ENCODE measurements around the gene IMMP2L.

The IMMP2L gene

GRCh38 chr7:110890101-110890500 is 672.2 kb downstream of the IMMP2L start:
- no peak for TF ChIP-seq CTCF (IDR thresholded peaks at IDR 0.05; ENCODE audit: low read depth, low read length)
- DNase-seq (ENCODE audit: extremely low read depth, low read depth), result no peak

DNA sequence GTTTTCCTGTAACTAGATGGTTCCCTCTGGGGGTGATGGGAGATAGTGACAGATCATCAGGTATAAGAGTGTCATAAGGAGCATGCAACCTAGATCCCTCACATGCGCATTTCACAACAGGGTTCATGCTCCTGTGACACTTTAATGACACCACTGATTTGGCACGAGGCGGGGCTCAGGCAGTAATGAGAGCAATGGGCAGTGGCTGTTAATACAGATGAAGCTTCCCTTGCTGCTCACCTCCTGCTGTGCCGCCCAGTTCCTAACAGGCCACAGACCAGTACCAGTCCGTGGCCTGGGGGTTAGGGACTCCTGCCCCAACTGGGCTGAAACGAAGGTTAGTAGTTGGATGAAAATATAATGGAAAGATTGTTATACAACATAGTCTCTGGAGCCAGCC is 673.0 kb downstream of the IMMP2L start:
- no peak for TF ChIP-seq CTCF (IDR thresholded peaks at IDR 0.05; ENCODE audit: low read depth, low read length)
- DNase-seq (ENCODE audit: extremely low read depth, low read depth), result no peak

DNA sequence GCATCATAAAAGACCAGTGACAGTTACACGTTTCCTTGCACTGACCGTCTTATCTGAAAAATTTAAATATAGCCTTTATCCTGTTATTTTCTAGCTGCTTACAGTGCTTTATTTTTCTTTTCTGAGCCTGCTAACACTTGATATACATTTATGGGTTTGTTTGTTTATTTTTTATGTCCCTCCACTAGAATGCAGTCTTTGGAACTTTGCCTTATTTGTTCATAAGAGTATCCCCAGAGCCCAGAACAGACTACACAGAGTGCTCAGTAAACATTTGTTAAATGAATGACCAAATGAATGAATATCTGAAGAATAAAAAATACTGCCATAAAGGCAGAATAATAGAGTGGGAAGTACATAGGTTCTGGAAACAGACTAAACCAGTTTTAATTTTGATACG is 673.7 kb downstream of the IMMP2L start:
- TF ChIP-seq CTCF (IDR thresholded peaks at IDR 0.05; ENCODE audit: low read depth, low read length), result no peak
- DNase-seq (ENCODE audit: extremely low read depth, low read depth), result no peak

- no peak for DNase-seq (ENCODE audit: extremely low read depth, low read depth)
- no peak for TF ChIP-seq CTCF (IDR thresholded peaks at IDR 0.05; ENCODE audit: low read depth, low read length)
Measured at GRCh38 chr7:110885474-110885873, 676.8 kb downstream of the IMMP2L start.

DNA sequence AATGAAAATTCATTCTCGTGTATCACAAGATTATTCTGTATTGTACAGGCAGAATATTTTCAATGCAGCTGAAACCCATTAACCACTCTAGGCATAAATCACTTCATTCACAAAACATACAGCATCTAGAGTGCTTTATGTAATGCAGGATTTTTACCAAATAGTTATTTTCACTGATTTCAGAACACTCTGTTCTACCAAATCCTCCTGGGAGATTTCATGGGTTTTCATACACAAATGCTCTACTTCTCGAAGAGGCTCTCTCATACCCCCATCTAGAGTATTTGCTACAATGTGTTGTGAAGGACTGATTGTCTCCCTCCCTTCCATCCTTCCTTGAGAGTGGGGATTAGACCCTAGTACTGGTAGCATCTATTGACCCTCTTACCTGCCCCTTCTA is 680.6 kb downstream of the IMMP2L start:
- no peak for TF ChIP-seq CTCF (IDR thresholded peaks at IDR 0.05; ENCODE audit: low read depth, low read length)
- no peak for DNase-seq (ENCODE audit: extremely low read depth, low read depth)

- TF ChIP-seq CTCF (IDR thresholded peaks at IDR 0.05; ENCODE audit: low read depth, low read length), result no peak
- no peak for DNase-seq (ENCODE audit: extremely low read depth, low read depth)
Measured at GRCh38 chr7:110880971-110881370, 681.3 kb downstream of the IMMP2L start.

DNA sequence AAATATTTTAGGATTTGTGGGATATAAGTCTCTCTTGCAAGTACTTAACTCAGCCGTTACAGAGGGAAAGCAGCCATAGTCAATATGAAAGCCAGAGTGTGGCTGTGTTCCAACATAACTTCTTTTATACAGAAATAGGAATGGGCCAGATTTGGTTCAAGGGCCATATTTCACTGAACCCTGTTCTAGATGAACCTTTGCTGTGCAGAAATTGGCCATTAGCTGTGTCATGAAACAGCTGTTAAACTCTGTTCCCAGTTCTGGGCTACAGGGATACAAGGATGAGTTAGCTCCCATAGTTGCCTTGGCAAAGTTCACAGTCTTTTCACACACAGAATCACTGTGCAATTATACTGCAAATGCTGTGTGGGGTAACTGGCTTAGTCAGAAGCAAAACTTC is 685.3 kb downstream of the IMMP2L start:
- no peak for TF ChIP-seq CTCF (IDR thresholded peaks at IDR 0.05; ENCODE audit: low read depth, low read length)

More for the DNA sequence above, 685.3 kb downstream of the IMMP2L start:
- DNase-seq (ENCODE audit: extremely low read depth, low read depth), result no peak
